Measurements from ENCODE around the gene REV1. TPM values are rescaled to one million over a fixed set of nuclear protein-coding genes. Genes with fewer than 3 reads are reported as not detected.

The REV1 gene
- total and polyA plus RNA-seq, 2 experiments from 2014 or later: 14.4 to 19.5 TPM

DNA sequence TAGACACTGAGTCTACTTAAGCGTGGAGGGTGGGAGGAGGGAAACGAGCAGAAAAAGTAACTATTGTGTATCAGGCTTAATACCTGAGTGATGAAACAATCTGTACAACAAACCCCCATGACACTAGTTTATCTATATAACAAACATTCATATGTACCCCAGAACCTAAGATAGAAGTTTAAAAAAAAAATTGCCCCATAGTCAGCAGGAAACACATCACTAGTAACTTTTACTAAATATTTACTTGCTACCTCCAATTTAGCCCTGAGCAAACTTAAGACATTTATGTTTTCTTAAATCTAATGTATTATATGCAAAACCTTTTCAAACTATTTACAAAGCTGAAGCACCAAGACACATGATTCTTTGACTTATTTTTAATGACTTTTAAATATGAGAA, 5.6 kb downstream of the REV1 start:
- Histone ChIP-seq H3K79me2 (ENCODE audit: insufficient read depth) (peaks cover 100% of the 10 kb centered on the region), H3K27me3 (replicated peaks; ENCODE audit: insufficient read depth) (no peaks in the 10 kb centered on the region), H4K20me1 (ENCODE audit: insufficient read depth) (peaks cover 28% of the 10 kb centered on the region), H3K4me1 (ENCODE audit: insufficient read depth) (peaks cover 5% of the 10 kb centered on the region), H3K9me2 (ENCODE audit: insufficient read depth) (no peaks in the 10 kb centered on the region), H2AFZ (no peak overlapping the region), H3K27ac (no peak overlapping the region), H3K9me3 (ENCODE audit: low read depth) (no peaks in the 10 kb centered on the region), H3K4me2 (ENCODE audit: unreplicated experiment) (no peak overlapping the region), H3K9ac (no peak overlapping the region), H3K36me3 (ENCODE audit: low read depth) (no peaks in the 10 kb centered on the region), H3F3A (ENCODE audit: insufficient read depth) (no peaks in the 10 kb centered on the region), H3K4me3 (no peak overlapping the region)
- no peak for DNase-seq
- no peak for TF ChIP-seq EZH2 (IDR thresholded peaks at IDR 0.05; ENCODE audit: insufficient read depth, poor library complexity, severe bottlenecking)
- no peak for TF ChIP-seq EZH2phosphoT487 (IDR thresholded peaks at IDR 0.05; ENCODE audit: insufficient read depth, low read depth)
- in situ Hi-C loops (cut with MboI): no loop called here
- WGBS, 2 experiments (ENCODE audit: low coverage in 1 of 2, low lambda C conversion rate in 2 of 2, missing lambda C conversion rate in 2 of 2): 82 to 84% methylated on average over 2 of the region's 2 CpGs

DNA sequence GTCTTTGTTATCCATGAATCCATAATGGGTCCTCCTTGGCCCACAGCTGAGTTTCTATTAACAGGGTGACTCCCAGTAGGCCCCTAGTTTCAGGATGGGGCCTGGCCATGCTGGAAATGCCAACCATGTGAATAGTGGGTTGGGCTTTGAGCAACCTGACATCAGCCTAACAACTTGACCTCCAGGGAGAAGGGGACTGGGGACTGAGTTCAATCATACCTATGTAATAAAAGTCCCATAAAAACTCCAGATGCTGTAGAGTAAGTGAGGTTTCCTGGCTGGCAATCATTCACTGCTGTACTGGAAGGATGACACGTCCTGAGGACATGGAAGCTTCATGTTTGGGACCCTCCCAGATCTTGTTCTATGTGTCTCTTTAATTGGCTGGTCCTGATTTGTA, 7.9 kb downstream of the REV1 start:
- WGBS, 2 experiments (ENCODE audit: low coverage in 1 of 2, low lambda C conversion rate in 2 of 2, missing lambda C conversion rate in 2 of 2): 24 to 25% methylated on average over 1 of the region's 1 CpG
- in situ Hi-C loops (cut with MboI): no loop called here

DNA sequence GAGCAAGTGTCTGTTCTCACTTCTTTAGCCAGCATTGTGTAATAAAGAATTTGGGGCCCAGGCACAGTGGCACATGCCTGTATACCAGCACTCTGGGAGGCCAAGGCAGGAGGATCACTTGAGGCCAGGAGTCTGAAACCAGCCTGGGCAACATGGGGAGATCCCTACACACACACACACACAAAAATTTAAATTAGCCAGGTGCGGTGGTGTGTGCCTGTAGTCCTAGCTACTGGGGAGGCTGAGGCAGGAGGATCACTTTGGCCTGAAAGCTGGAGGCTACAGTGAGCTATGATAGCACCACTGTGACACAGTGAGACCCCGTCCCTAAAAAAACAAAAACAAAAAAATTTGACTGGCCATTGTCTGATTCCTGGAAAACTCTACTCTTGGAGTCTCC, 8.3 kb downstream of the REV1 start:
- H3F3A ChIP-seq (ENCODE audit: insufficient read depth): no peaks in the 10 kb centered on the region
- H3K27me3 ChIP-seq (replicated peaks; ENCODE audit: insufficient read depth): no peaks in the 10 kb centered on the region
- peaks cover 100% of the 10 kb centered on the region for H3K79me2 ChIP-seq (ENCODE audit: insufficient read depth)
- no peaks in the 10 kb centered on the region for H3K9me3 ChIP-seq (ENCODE audit: low read depth)
- H4K20me1 ChIP-seq (ENCODE audit: insufficient read depth): peaks cover 32% of the 10 kb centered on the region
- peaks cover under 1% of the 10 kb centered on the region; the same call in 1 of the 2 replicates for H3K4me1 ChIP-seq (ENCODE audit: insufficient read depth)
- no peak for DNase-seq
- H3K9me2 ChIP-seq (ENCODE audit: insufficient read depth): no peaks in the 10 kb centered on the region
- H3K27ac ChIP-seq: no peak overlapping the region
- 98 to 100% methylated on average over 2 of the region's 2 CpGs for WGBS, 2 experiments (ENCODE audit: low coverage in 1 of 2, low lambda C conversion rate in 2 of 2, missing lambda C conversion rate in 2 of 2)
- no peaks in the 10 kb centered on the region for H3K36me3 ChIP-seq (ENCODE audit: low read depth)
- no peak overlapping the region for H3K4me3 ChIP-seq
- no peak overlapping the region for H3K4me2 ChIP-seq (ENCODE audit: unreplicated experiment)
- in situ Hi-C loops (cut with MboI): no loop called here
- TF ChIP-seq EZH2phosphoT487 (IDR thresholded peaks at IDR 0.05; ENCODE audit: insufficient read depth, low read depth) (no peak), EZH2 (IDR thresholded peaks at IDR 0.05; ENCODE audit: insufficient read depth, poor library complexity, severe bottlenecking) (no peak)
- H2AFZ ChIP-seq: no peak overlapping the region
- H3K9ac ChIP-seq: no peak overlapping the region

More for the DNA sequence above, 7.9 kb downstream of the REV1 start:
- Histone ChIP-seq H3K4me3 (no peak overlapping the region), H3K4me2 (ENCODE audit: unreplicated experiment) (no peak overlapping the region), H3K9me3 (ENCODE audit: low read depth) (no peaks in the 10 kb centered on the region), H3F3A (ENCODE audit: insufficient read depth) (no peaks in the 10 kb centered on the region), H4K20me1 (ENCODE audit: insufficient read depth) (peaks cover 31% of the 10 kb centered on the region), H3K27me3 (replicated peaks; ENCODE audit: insufficient read depth) (no peaks in the 10 kb centered on the region), H3K9ac (no peak overlapping the region), H3K27ac (no peak overlapping the region), H2AFZ (no peak overlapping the region), H3K79me2 (ENCODE audit: insufficient read depth) (peaks cover 100% of the 10 kb centered on the region), H3K4me1 (ENCODE audit: insufficient read depth) (peaks cover 5% of the 10 kb centered on the region), H3K36me3 (ENCODE audit: low read depth) (no peaks in the 10 kb centered on the region), H3K9me2 (ENCODE audit: insufficient read depth) (no peaks in the 10 kb centered on the region)
- DNase-seq: peak; percentile 6
- TF ChIP-seq EZH2phosphoT487 (IDR thresholded peaks at IDR 0.05; ENCODE audit: insufficient read depth, low read depth): no peak
- TF ChIP-seq EZH2 (IDR thresholded peaks at IDR 0.05; ENCODE audit: insufficient read depth, poor library complexity, severe bottlenecking): no peak

DNA sequence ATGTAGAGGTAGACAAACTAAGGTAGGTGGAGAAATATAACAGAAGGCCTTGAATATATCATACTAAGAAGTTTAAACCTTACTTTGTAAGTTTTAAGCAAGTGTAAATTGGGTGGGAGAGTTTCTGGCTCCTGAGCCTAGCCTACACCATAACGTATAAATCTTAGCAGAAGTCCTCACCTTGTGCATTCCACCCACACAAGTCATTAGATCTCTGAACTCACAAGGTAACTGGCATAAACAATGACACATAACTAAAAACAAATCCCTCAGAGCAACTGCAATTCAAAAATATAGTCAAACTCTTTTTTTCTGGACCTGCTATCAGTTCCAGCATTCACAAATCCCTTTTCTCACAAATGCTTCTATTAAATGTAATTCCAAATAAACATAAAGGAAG, 9.4 kb downstream of the REV1 start:
- in situ Hi-C loops (cut with MboI): no loop called here

DNA sequence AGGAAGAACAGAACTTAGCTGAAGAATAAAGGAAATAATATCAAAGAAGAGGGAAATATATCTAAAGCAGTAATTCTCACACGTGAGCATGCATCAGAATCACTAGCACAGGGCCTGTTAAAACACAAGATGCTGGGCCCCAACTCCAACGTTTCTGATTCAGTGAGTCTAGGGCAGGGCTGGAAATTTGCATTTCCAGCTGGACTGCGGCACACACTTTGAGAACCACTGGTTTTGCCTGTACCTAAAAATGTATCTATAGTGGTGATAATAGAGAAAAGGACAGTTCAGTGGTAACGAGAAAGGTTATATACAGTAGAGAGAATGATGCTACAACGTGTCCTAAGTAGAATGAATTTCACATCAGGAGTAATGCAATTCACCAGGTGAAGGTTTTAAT, 11.2 kb downstream of the REV1 start:
- Histone ChIP-seq H3K9ac (no peak overlapping the region), H3K9me2 (ENCODE audit: insufficient read depth) (no peaks in the 10 kb centered on the region), H2AFZ (no peak overlapping the region), H3K27me3 (replicated peaks; ENCODE audit: insufficient read depth) (no peaks in the 10 kb centered on the region), H3K79me2 (ENCODE audit: insufficient read depth) (peaks cover 100% of the 10 kb centered on the region), H3K4me2 (ENCODE audit: unreplicated experiment) (no peak overlapping the region), H3K4me1 (ENCODE audit: insufficient read depth) (peaks cover 9% of the 10 kb centered on the region; the same call in 1 of the 2 replicates), H3K27ac (no peak overlapping the region), H3K36me3 (ENCODE audit: low read depth) (no peaks in the 10 kb centered on the region), H3K4me3 (no peak overlapping the region), H4K20me1 (ENCODE audit: insufficient read depth) (peaks cover 22% of the 10 kb centered on the region), H3K9me3 (ENCODE audit: low read depth) (no peaks in the 10 kb centered on the region), H3F3A (ENCODE audit: insufficient read depth) (no peaks in the 10 kb centered on the region)
- 75 to 85% methylated on average over 5 of the region's 5 CpGs for WGBS, 2 experiments (ENCODE audit: low coverage in 1 of 2, low lambda C conversion rate in 2 of 2, missing lambda C conversion rate in 2 of 2)
- DNase-seq: no peak
- in situ Hi-C loops (cut with MboI): no loop called here
- no peak for TF ChIP-seq EZH2 (IDR thresholded peaks at IDR 0.05; ENCODE audit: insufficient read depth, poor library complexity, severe bottlenecking)
- no peak for TF ChIP-seq EZH2phosphoT487 (IDR thresholded peaks at IDR 0.05; ENCODE audit: insufficient read depth, low read depth)

More for the DNA sequence above, 9.4 kb downstream of the REV1 start:
- Histone ChIP-seq H3K27ac (no peak overlapping the region), H3K4me1 (ENCODE audit: insufficient read depth) (peaks cover 4% of the 10 kb centered on the region; the same call in 1 of the 2 replicates), H3K4me2 (ENCODE audit: unreplicated experiment) (no peak overlapping the region), H3K9me2 (ENCODE audit: insufficient read depth) (no peaks in the 10 kb centered on the region), H3K27me3 (replicated peaks; ENCODE audit: insufficient read depth) (no peaks in the 10 kb centered on the region), H2AFZ (no peak overlapping the region), H3K79me2 (ENCODE audit: insufficient read depth) (peaks cover 100% of the 10 kb centered on the region), H3K36me3 (ENCODE audit: low read depth) (no peaks in the 10 kb centered on the region), H3K4me3 (no peak overlapping the region), H3K9me3 (ENCODE audit: low read depth) (no peaks in the 10 kb centered on the region), H3F3A (ENCODE audit: insufficient read depth) (no peaks in the 10 kb centered on the region), H4K20me1 (ENCODE audit: insufficient read depth) (peaks cover 31% of the 10 kb centered on the region), H3K9ac (no peak overlapping the region)
- peak; percentile 9 for DNase-seq
- TF ChIP-seq EZH2 (IDR thresholded peaks at IDR 0.05; ENCODE audit: insufficient read depth, poor library complexity, severe bottlenecking): no peak
- no peak for TF ChIP-seq EZH2phosphoT487 (IDR thresholded peaks at IDR 0.05; ENCODE audit: insufficient read depth, low read depth)
- 90 to 100% methylated on average over 1 of the region's 1 CpG for WGBS, 2 experiments (ENCODE audit: low coverage in 1 of 2, low lambda C conversion rate in 2 of 2, missing lambda C conversion rate in 2 of 2)

Measured in GM23248 (cell line).